ENCODE measurements around the gene FABP3.

GRCh38 chr1:31413405-31414001, 40.6 kb upstream of the FABP3 start:
- TF ChIP-seq CTCF (IDR thresholded peaks at IDR 0.05 in 4 of 5, conservative IDR thresholded peaks at IDR 0.05 in 1 of 5) (no peak), POLR2A (IDR thresholded peaks at IDR 0.05) (peak; percentile 60 to 69)
